CD14-positive monocyte (primary cell): Measurements from ENCODE around the gene LIN7A. TPM values are rescaled to one million over a fixed set of nuclear protein-coding genes. Genes with fewer than 3 reads are reported as not detected.

ENCODE experiments used
- DNase-seq, 3 donors: peaks; one replicate each; pipeline ENCODE4 v3.0.0-alpha.2; 2011 to 2022
- H2AFZ ChIP-seq: 2 replicates; pipeline ENCODE4 v1.6.0; 2012; ENCODE audit warnings: mild to moderate bottlenecking, low read depth, low read length, inconsistent platforms; ENCODE audit not compliant: insufficient read depth, poor library complexity, severe bottlenecking
- H3K27ac ChIP-seq, 2 donors: 1 replicate in 1 of 2; 2 replicates in 1 of 2; pipeline ENCODE4 v1.5.1; 2012 to 2013; ENCODE audit warnings: low read length in 2 of 2, control low read depth in 1 of 2, inconsistent platforms in 1 of 2, low read depth in 1 of 2, mild to moderate bottlenecking in 1 of 2
- H3K27me3 ChIP-seq, 2 donors: one replicate each; pipeline versions ENCODE4 v1.6.0 to v1.6.1; 2011 to 2013; ENCODE audit warnings: low read length in 2 of 2; ENCODE audit not compliant: control insufficient read depth in 2 of 2, insufficient read depth in 2 of 2
- H3K36me3 ChIP-seq, 2 donors: replicated peaks in 1 of 2; 1 replicate in 1 of 2; 2 replicates in 1 of 2; pipeline versions ENCODE4 v1.5.1 to v1.6.1; 2012 to 2013; ENCODE audit warnings: low read length in 2 of 2, control low read depth in 1 of 2, inconsistent platforms in 1 of 2, mild to moderate bottlenecking in 1 of 2; ENCODE audit not compliant: insufficient read depth in 2 of 2, control insufficient read depth in 1 of 2
- H3K4me1 ChIP-seq, 2 donors: 1 replicate in 1 of 2; 2 replicates in 1 of 2; pipeline versions ENCODE4 v1.5.1 to v1.6.1; 2012 to 2013; ENCODE audit warnings: low read length in 2 of 2, control low read depth in 1 of 2, inconsistent platforms in 1 of 2, mild to moderate bottlenecking in 1 of 2, moderate library complexity in 1 of 2; ENCODE audit not compliant: insufficient read depth in 2 of 2, control insufficient read depth in 1 of 2
- H3K4me2 ChIP-seq: replicated peaks from 2 replicates; pipeline ENCODE3; 2012; ENCODE audit warnings: low read length, moderate library complexity, mild to moderate bottlenecking; ENCODE audit not compliant: poor library complexity, severe bottlenecking; ENCODE audit errors: extremely low read depth
- H3K4me3 ChIP-seq, 3 experiments: fragments of 200-600 bp in 1 of 3; sonication (generic) in 1 of 3; replicated peaks in 1 of 3; 1 replicate in 2 of 3; 2 replicates in 1 of 3; pipeline ENCODE4 v1.5.1; 2011 to 2013; ENCODE audit warnings: low read length in 3 of 3, mild to moderate bottlenecking in 3 of 3, control low read depth in 2 of 3, low read depth in 2 of 3, inconsistent platforms in 1 of 3, moderate library complexity in 1 of 3
- H3K79me2 ChIP-seq: 2 replicates; pipeline ENCODE4 v1.6.0; 2012; ENCODE audit warnings: mild to moderate bottlenecking, control low read depth, inconsistent platforms, low read length, moderate library complexity; ENCODE audit not compliant: insufficient read depth
- H3K9ac ChIP-seq: 2 replicates; pipeline ENCODE4 v1.6.0; 2017; ENCODE audit warnings: low read length, mild to moderate bottlenecking; ENCODE audit not compliant: insufficient read depth, poor library complexity, severe bottlenecking
- H3K9me3 ChIP-seq, 2 donors: replicated peaks in 1 of 2; 1 replicate in 1 of 2; 2 replicates in 1 of 2; pipeline versions ENCODE4 v1.5.1 to v1.6.1; 2012 to 2013; ENCODE audit warnings: low read length in 2 of 2, control low read depth in 1 of 2; ENCODE audit not compliant: control insufficient read depth in 1 of 2, insufficient read depth in 1 of 2
- H4K20me1 ChIP-seq: 2 replicates; pipeline ENCODE4 v1.6.0; 2012; ENCODE audit warnings: mild to moderate bottlenecking, low read length, control low read depth, moderate library complexity; ENCODE audit not compliant: insufficient read depth
- H3K27ac Mint-ChIP-seq, 7 donors: one replicate each; pipeline ENCODE4 v1.8.0; 2020; ENCODE audit warnings: mild to moderate bottlenecking in 7 of 7, mixed read lengths in 7 of 7, moderate library complexity in 6 of 7, inconsistent platforms in 2 of 7
- H3K27me3 Mint-ChIP-seq, 3 donors: one replicate each; pipeline ENCODE4 v1.8.0; 2021 to 2022; ENCODE audit warnings: low read depth in 3 of 3, mild to moderate bottlenecking in 3 of 3, mixed read lengths in 3 of 3, moderate library complexity in 3 of 3, inconsistent platforms in 1 of 3
- H3K36me3 Mint-ChIP-seq, 2 donors: one replicate each; pipeline ENCODE4 v1.8.0; 2020; ENCODE audit warnings: mixed read lengths in 2 of 2, inconsistent platforms in 1 of 2, mild to moderate bottlenecking in 1 of 2
- H3K4me1 Mint-ChIP-seq: one replicate; pipeline ENCODE4 v1.8.0; 2020; ENCODE audit warnings: mild to moderate bottlenecking, mixed read lengths
- H3K4me3 Mint-ChIP-seq, 2 donors: one replicate each; pipeline ENCODE4 v1.8.0; 2020; ENCODE audit warnings: mild to moderate bottlenecking in 2 of 2, mixed read lengths in 2 of 2, moderate library complexity in 1 of 2
- H3K9me3 Mint-ChIP-seq, 7 donors: one replicate each; pipeline ENCODE4 v1.8.0; 2020 to 2022; ENCODE audit warnings: mixed read lengths in 7 of 7, mild to moderate bottlenecking in 6 of 7, moderate library complexity in 6 of 7, inconsistent platforms in 2 of 7
- WGBS: methylation state at CpG from one replicate; pipeline ENCODE4 v1.1.5; 2013; ENCODE audit warnings: missing lambda C conversion rate; ENCODE audit not compliant: insufficient coverage; 5-methylcytosine and 5-hydroxymethylcytosine counted together
- intact Hi-C, 2 donors: fragments of 100-400 bp; cut with micrococcal nuclease; formaldehyde crosslinking; loops; one replicate each; pipeline versions ENCODE4 v1.15.0 to v1.15.1; 2023
- polyA plus RNA-seq, 3 donors: library from polyadenylated mRNA; depleted of rRNA in 1 of 3; unstranded in 2 of 3; stranded (reverse) in 1 of 3; fragments of 300-500 nt in 2 of 3; fragments of >200 nt in 1 of 3; fragmentation: Illumina TruSeq in 2 of 3; gene quantifications; 1 replicate in 2 of 3; 2 replicates in 1 of 3; pipeline ENCODE4 v1.2.3, GENCODE V29; 2012 to 2021
- TF ChIP-seq, protein P1 (sequence below): fragments of 200-600 bp; IDR thresholded peaks from one replicate; pipeline ENCODE4 v1.8.0; 2022; ENCODE audit warnings: antibody characterized with exemption, mild to moderate bottlenecking

The LIN7A gene
- polyA plus RNA-seq, 3 donors: 8.0 to 16.6 (median 15.2) TPM

DNA sequence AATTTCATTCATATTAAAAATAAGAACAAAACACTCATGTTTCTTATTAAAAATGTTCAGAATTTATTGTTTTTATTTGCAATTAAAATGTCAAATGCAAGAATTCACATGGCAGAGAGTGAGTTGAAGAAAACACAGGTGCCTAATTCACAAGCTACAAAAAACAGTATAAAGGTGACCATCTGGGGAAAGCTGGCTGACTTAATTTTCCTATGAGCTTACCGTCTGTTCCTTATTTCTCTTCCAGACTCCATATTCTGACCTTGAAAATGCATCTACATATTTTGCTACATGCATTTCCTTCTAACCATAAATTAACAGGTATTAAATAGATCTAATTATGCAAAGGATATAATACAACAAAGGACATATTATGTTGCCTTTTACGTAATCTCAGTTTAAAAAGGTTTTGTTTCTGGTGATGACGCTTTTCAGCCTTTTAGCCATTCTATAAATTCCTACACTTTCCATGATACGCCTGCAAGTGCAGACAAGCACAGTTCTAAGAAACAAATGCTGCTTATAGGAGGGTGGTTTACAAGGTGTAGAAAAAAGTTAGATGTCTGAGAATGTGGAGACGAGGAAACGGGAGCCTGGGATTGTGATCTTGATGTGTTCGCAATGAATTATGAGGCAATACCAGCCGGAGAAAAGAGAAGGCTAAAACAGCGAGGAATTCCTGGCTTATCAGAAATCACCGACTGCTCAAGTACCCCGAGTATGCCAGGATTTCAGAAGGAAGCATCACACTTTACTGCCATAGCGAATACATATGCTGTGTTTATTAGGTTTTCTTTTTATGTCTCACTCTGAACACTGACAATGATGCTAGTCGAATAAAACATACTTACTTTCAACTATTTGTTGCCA, 24.6 kb downstream of the LIN7A start:
- H3K9ac ChIP-seq: no peak overlapping the region
- H3K27ac ChIP-seq: no peak overlapping the region
- intact Hi-C loops: no loop called here
- H4K20me1 ChIP-seq: peaks cover 38% of the 10 kb centered on the region
- Mint-ChIP-seq H3K36me3 (peaks cover 6 to 11% of the 10 kb centered on the region in 2 donors), H3K4me1 (peaks cover 3% of the 10 kb centered on the region), H3K4me3 (no peak overlapping the region), H3K27ac (peak overlapping the region in 1 of 7 donors; percentile 29), H3K27me3 (no peaks in the 10 kb centered on the region), H3K9me3 (peaks cover 0 to 3% (median 0%) of the 10 kb centered on the region in 7 donors)
- no peaks in the 10 kb centered on the region for H3K4me1 ChIP-seq
- WGBS: 95% methylated on average over 5 of the region's 13 CpGs
- no peaks in the 10 kb centered on the region for H3K9me3 ChIP-seq
- H3K79me2 ChIP-seq: peaks cover 87% of the 10 kb centered on the region
- TF ChIP-seq, protein P1, sequence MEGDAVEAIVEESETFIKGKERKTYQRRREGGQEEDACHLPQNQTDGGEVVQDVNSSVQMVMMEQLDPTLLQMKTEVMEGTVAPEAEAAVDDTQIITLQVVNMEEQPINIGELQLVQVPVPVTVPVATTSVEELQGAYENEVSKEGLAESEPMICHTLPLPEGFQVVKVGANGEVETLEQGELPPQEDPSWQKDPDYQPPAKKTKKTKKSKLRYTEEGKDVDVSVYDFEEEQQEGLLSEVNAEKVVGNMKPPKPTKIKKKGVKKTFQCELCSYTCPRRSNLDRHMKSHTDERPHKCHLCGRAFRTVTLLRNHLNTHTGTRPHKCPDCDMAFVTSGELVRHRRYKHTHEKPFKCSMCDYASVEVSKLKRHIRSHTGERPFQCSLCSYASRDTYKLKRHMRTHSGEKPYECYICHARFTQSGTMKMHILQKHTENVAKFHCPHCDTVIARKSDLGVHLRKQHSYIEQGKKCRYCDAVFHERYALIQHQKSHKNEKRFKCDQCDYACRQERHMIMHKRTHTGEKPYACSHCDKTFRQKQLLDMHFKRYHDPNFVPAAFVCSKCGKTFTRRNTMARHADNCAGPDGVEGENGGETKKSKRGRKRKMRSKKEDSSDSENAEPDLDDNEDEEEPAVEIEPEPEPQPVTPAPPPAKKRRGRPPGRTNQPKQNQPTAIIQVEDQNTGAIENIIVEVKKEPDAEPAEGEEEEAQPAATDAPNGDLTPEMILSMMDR: no peak
- H3K4me2 ChIP-seq: no peak overlapping the region
- H3K4me3 ChIP-seq: no peak overlapping the region
- H3K36me3 ChIP-seq: no peaks in the 10 kb centered on the region
- DNase-seq: no peak
- H3K27me3 ChIP-seq: no peaks in the 10 kb centered on the region
- no peak overlapping the region for H2AFZ ChIP-seq

DNA sequence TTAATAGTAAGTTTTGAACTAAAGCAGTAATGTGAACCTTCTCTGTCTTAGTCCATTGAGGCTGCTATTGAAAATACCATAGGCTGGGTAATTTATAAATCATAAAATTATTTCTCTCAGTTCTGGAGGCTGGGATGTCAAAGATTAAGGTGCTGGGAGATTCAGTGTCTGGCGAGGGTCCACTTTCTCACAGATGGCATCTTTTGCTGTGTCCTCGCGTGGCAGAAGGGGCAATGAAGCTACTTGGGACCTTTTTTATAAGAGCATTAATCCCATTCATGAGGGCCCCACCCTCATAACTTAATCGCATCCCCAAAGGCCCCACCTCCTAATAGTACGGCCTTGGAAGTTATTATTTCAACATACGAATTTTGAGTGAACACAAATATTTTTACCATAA, 28.4 kb downstream of the LIN7A start:
- H3K4me1 Mint-ChIP-seq: peaks cover 3% of the 10 kb centered on the region
- no peak overlapping the region for H2AFZ ChIP-seq
- H3K27me3 ChIP-seq: no peaks in the 10 kb centered on the region
- peaks cover 78% of the 10 kb centered on the region for H3K79me2 ChIP-seq
- H3K9me3 ChIP-seq: no peaks in the 10 kb centered on the region
- no peak overlapping the region for H3K4me3 Mint-ChIP-seq
- H4K20me1 ChIP-seq: peaks cover 25% of the 10 kb centered on the region
- WGBS: 100% methylated on average over 4 of the region's 6 CpGs
- no peak for DNase-seq
- H3K36me3 Mint-ChIP-seq: peaks cover 7 to 9% of the 10 kb centered on the region in 2 donors
- no peak overlapping the region for H3K4me3 ChIP-seq
- no peak overlapping the region for H3K4me2 ChIP-seq
- H3K9me3 Mint-ChIP-seq: peaks cover 0 to 1% (median 0%) of the 10 kb centered on the region in 7 donors
- no peaks in the 10 kb centered on the region for H3K27me3 Mint-ChIP-seq
- H3K9ac ChIP-seq: no peak overlapping the region
- no peak overlapping the region for H3K27ac Mint-ChIP-seq
- H3K4me1 ChIP-seq: no peaks in the 10 kb centered on the region
- TF ChIP-seq, protein P1: no peak
- no peaks in the 10 kb centered on the region for H3K36me3 ChIP-seq
- intact Hi-C loops: no loop called here
- H3K27ac ChIP-seq: no peak overlapping the region
